ENCODE results near the gene VHLL. TPM values are rescaled to one million over a fixed set of nuclear protein-coding genes. Genes with fewer than 3 reads are reported as not detected.

The VHLL gene
- total and polyA plus RNA-seq, 2 of the 13 experiments (the other 11 are each of a cell fraction or from before 2014, with no cell fraction given), result 0.24 TPM; not detected in 1

GRCh38 chr1:156338180-156338976 is 39.3 kb upstream of the VHLL start, which contains the start of the genes CCT3 and TSACC (continued):
- TF ChIP-seq THRA (CRISPR knock-in tag; IDR thresholded peaks at IDR 0.05; ENCODE audit: borderline replicate concordance) (peak; percentile 21; the same call in 1 of the 2 replicates), TBL1XR1 (IDR thresholded peaks at IDR 0.05; ENCODE audit: borderline replicate concordance, low read length, partially characterized antibody) (no peak), TIGD3 (CRISPR knock-in tag; IDR thresholded peaks at IDR 0.05; ENCODE audit: borderline replicate concordance) (no peak), PCBP2 (optimal IDR thresholded peaks at IDR 0.05; ENCODE audit: low read depth, low read length, poor library complexity, severe bottlenecking) (no peak), ZNF563 (CRISPR knock-in tag; IDR thresholded peaks at IDR 0.05) (peak; percentile 77; the same call in 1 of the 2 replicates), GATA4 (IDR thresholded peaks at IDR 0.05; ENCODE audit: borderline replicate concordance, low read depth) (peak; percentile 24; the same call in 1 of the 2 replicates), POGZ (CRISPR knock-in tag; IDR thresholded peaks at IDR 0.05) (no peak; the same call in 1 of the 2 replicates), ELF1 (CRISPR knock-in tag; IDR thresholded peaks at IDR 0.05) (peak; percentile 84), ZNF644 (CRISPR knock-in tag; IDR thresholded peaks at IDR 0.05; ENCODE audit: low read depth) (no peak), ZFP36 (IDR thresholded peaks at IDR 0.05; ENCODE audit: borderline replicate concordance, low read depth, low read length, partially characterized antibody) (no peak), IRF2 (CRISPR knock-in tag; IDR thresholded peaks at IDR 0.05) (peak; percentile 81), ZNF335 (CRISPR knock-in tag; IDR thresholded peaks at IDR 0.05) (peak; percentile 97), ZBTB7B (CRISPR knock-in tag; IDR thresholded peaks at IDR 0.05) (0 out of 2 replicates have a peak, but pooled peaks have one; percentile 71), HINFP (CRISPR knock-in tag; IDR thresholded peaks at IDR 0.05; ENCODE audit: low read depth) (no peak), STAT6 (CRISPR knock-in tag; IDR thresholded peaks at IDR 0.05; ENCODE audit: borderline replicate concordance) (0 out of 2 replicates have a peak, but pooled peaks have one; percentile 45), KAT2B (IDR thresholded peaks at IDR 0.05; ENCODE audit: borderline replicate concordance, low read depth, low read length) (no peak), ZNF790 (CRISPR knock-in tag; IDR thresholded peaks at IDR 0.05; ENCODE audit: borderline replicate concordance) (peak; percentile 79; the same call in 1 of the 2 replicates), KDM6A (CRISPR knock-in tag; IDR thresholded peaks at IDR 0.05; ENCODE audit: low read depth) (no peak), TEAD2 (CRISPR knock-in tag; IDR thresholded peaks at IDR 0.05) (no peak), TBP (CRISPR knock-in tag; IDR thresholded peaks at IDR 0.05) (no peak), NRL (CRISPR knock-in tag; IDR thresholded peaks at IDR 0.05; ENCODE audit: borderline replicate concordance) (no peak; the same call in 1 of the 2 replicates), NFATC3 (CRISPR knock-in tag; IDR thresholded peaks at IDR 0.05) (peak; percentile 63; the same call in 1 of the 2 replicates)
